Suprapubic skin (tissue), 4 donors: ENCODE data around the gene PLBD2. TPM values are rescaled to one million over a fixed set of nuclear protein-coding genes. Genes with fewer than 3 reads are reported as not detected.

ENCODE experiments used
- DNase-seq, 2 donors: peaks; one replicate each; pipeline ENCODE4 v3.0.0-alpha.2; 2019; ENCODE audit warnings: low spot score in 2 of 2
- H3K27ac ChIP-seq: fragments of 200-600 bp; sonication (generic); one replicate; pipeline ENCODE4 v1.5.1; 2019
- H3K27me3 ChIP-seq: fragments of 200-600 bp; sonication (generic); one replicate; pipeline ENCODE4 v1.5.1; 2019
- H3K36me3 ChIP-seq: fragments of 200-600 bp; sonication (generic); one replicate; pipeline ENCODE4 v1.5.1; 2019
- H3K4me1 ChIP-seq: fragments of 200-600 bp; sonication (generic); one replicate; pipeline ENCODE4 v1.5.1; 2019
- H3K4me3 ChIP-seq: fragments of 200-600 bp; sonication (generic); one replicate; pipeline ENCODE4 v1.5.1; 2019; ENCODE audit warnings: mild to moderate bottlenecking
- H3K9me3 ChIP-seq: fragments of 200-600 bp; sonication (generic); one replicate; pipeline ENCODE4 v1.5.1; 2019
- EP300 ChIP-seq: sonication (generic); formaldehyde crosslinking; IDR thresholded peaks from one replicate; pipeline ENCODE4 v1.6.1; 2017; ENCODE audit warnings: antibody characterized with exemption
- POLR2A ChIP-seq, 2 donors: fragments of 450-650 bp; IDR thresholded peaks; one replicate each; pipeline ENCODE4 v1.6.1; 2017; ENCODE audit warnings: antibody characterized with exemption in 2 of 2, mild to moderate bottlenecking in 2 of 2, moderate library complexity in 2 of 2
- POLR2AphosphoS5 ChIP-seq, 3 donors: sonication (generic); formaldehyde crosslinking; IDR thresholded peaks; one replicate each; pipeline ENCODE4 v1.6.1; 2017; ENCODE audit warnings: antibody characterized with exemption in 3 of 3
- WGBS: methylation state at CpG from one replicate; pipeline ENCODE4 v1.1.5; 2018; 5-methylcytosine and 5-hydroxymethylcytosine counted together
- total RNA-seq, 4 donors: library from RNA; depleted of rRNA; stranded (reverse); fragments of >200 nt; gene quantifications; one replicate each; pipeline ENCODE4 v1.1.0, GENCODE V29; 2016
- TF ChIP-seq, protein P1 (sequence below), 2 donors: fragments of 200-600 bp in 1 of 2; fragments of 450-650 bp in 1 of 2; sonication (generic) in 1 of 2; IDR thresholded peaks; one replicate each; pipeline ENCODE4 v1.5.1; 2016 to 2019; ENCODE audit warnings: antibody characterized with exemption in 2 of 2, mild to moderate bottlenecking in 1 of 2, moderate library complexity in 1 of 2

The PLBD2 gene
- total RNA-seq, 4 donors from 2014 or later, result 22.2 to 29.2 (median 27.3) TPM

DNA sequence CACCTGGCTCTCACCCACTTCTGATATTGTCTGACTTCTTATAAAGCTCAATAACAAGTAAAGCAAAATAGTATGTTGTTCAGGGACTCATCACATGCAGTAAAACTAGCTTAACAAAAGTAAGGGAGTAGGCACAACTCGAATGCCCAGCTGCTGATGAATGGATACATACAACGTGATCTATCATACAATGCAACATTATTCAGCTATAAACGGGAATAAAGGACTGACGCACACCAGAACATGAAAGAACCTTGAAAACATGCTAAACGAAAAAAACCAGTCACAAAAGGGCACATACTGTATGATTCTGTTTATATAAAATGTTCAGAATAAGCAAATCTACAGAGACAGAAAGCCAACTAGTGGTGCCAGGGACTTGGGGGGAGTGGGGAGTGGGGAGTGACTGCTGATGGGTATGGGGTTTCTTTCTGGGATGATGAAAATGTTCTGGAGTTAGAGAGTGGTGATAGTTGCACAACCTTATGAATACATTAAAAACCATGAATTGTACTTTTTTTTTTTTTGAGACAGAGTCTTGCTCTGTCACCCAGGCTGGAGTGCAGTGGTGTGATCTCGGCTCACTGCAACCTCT lies 11.1 kb downstream of the PLBD2 start:
- Histone ChIP-seq H3K36me3 (peaks cover 35% of the 10 kb centered on the region), H3K27me3 (no peaks in the 10 kb centered on the region), H3K9me3 (no peaks in the 10 kb centered on the region), H3K27ac (no peak overlapping the region), H3K4me1 (no peaks in the 10 kb centered on the region), H3K4me3 (no peak overlapping the region)
- WGBS, result 81% methylated on average over 6 of the region's 6 CpGs
- no peak for TF ChIP-seq POLR2AphosphoS5 (IDR thresholded peaks at IDR 0.05)
- TF ChIP-seq POLR2A (IDR thresholded peaks at IDR 0.05), result no peak
- TF ChIP-seq, protein P1, sequence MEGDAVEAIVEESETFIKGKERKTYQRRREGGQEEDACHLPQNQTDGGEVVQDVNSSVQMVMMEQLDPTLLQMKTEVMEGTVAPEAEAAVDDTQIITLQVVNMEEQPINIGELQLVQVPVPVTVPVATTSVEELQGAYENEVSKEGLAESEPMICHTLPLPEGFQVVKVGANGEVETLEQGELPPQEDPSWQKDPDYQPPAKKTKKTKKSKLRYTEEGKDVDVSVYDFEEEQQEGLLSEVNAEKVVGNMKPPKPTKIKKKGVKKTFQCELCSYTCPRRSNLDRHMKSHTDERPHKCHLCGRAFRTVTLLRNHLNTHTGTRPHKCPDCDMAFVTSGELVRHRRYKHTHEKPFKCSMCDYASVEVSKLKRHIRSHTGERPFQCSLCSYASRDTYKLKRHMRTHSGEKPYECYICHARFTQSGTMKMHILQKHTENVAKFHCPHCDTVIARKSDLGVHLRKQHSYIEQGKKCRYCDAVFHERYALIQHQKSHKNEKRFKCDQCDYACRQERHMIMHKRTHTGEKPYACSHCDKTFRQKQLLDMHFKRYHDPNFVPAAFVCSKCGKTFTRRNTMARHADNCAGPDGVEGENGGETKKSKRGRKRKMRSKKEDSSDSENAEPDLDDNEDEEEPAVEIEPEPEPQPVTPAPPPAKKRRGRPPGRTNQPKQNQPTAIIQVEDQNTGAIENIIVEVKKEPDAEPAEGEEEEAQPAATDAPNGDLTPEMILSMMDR (IDR thresholded peaks at IDR 0.05), result no peak
- no peak for TF ChIP-seq EP300
- DNase-seq, result no peak

DNA sequence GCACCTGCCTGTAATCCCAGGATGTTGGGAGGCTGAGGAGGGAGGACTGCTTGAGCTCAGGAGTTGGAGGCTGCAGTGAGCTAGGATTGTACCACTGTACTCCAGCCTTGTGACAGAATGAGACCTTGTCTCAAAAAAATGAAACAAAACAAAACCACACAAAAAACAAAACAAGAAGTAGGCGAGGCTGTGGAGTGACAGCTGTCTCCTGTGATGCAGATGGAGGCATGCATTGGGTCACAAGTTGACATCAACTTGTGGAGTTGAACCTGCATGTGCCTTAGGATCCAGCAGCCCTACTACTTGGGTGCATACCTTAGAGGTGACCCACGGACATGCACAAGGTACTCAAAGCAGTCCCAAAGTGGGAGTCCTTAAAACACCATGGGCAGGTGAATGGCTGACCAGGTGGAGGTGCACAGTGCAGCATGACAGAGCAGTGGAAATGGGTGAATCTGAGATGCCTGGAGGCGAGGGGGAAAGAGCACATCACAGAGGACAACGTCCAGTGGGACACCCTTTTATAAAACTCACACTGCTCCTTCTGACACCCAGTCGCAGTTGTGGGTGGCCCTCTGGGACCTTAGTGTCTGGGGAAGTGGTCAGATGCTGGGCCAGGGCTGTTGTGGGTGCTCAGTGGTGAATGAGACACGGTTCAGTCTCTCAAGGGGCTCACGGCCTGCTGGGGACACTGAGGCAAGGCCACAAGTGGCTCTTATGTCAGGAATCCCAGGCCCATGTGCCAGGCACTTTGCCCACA lies 12.7 kb downstream of the PLBD2 start:
- TF ChIP-seq, protein P1 (IDR thresholded peaks at IDR 0.05), result no peak
- TF ChIP-seq POLR2AphosphoS5 (IDR thresholded peaks at IDR 0.05) (no peak), POLR2A (IDR thresholded peaks at IDR 0.05) (no peak), EP300 (no peak)
- Histone ChIP-seq H3K4me3 (no peak overlapping the region), H3K9me3 (no peaks in the 10 kb centered on the region), H3K27me3 (no peaks in the 10 kb centered on the region), H3K36me3 (peaks cover 49% of the 10 kb centered on the region), H3K27ac (no peak overlapping the region), H3K4me1 (no peaks in the 10 kb centered on the region)
- DNase-seq, result no peak
- WGBS, result 88% methylated on average over 7 of the region's 7 CpGs

DNA sequence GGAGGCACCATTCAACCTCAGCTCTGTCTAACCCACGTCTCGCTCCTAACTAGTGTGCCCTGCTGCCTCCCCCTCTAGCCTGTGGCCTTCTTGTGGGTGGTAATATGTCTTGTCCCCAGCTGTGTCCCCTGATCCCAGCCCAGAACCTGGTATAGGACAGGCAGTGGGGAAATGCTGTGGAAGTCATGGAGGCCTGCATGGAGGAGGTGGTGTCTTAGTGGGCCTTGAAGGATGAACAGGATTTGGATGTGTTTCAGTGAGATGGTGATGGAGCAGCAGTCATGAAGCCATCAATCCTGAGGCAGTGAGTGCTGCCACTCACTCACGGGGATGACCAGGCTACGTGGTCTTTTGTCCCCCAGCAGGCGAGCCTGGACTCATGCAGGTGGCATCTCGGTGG lies 13.4 kb downstream of the PLBD2 start:
- WGBS, result 97% methylated on average over 4 of the region's 6 CpGs
- no peaks in the 10 kb centered on the region for H3K27me3 ChIP-seq
- no peaks in the 10 kb centered on the region for H3K9me3 ChIP-seq
- no peak overlapping the region for H3K27ac ChIP-seq
- peaks cover 56% of the 10 kb centered on the region for H3K36me3 ChIP-seq
- no peak overlapping the region for H3K4me3 ChIP-seq
- no peaks in the 10 kb centered on the region for H3K4me1 ChIP-seq
- DNase-seq, result no peak
- TF ChIP-seq POLR2A (IDR thresholded peaks at IDR 0.05), result no peak
- TF ChIP-seq POLR2AphosphoS5 (IDR thresholded peaks at IDR 0.05), result no peak
- TF ChIP-seq EP300, result no peak
- TF ChIP-seq, protein P1 (IDR thresholded peaks at IDR 0.05), result no peak

DNA sequence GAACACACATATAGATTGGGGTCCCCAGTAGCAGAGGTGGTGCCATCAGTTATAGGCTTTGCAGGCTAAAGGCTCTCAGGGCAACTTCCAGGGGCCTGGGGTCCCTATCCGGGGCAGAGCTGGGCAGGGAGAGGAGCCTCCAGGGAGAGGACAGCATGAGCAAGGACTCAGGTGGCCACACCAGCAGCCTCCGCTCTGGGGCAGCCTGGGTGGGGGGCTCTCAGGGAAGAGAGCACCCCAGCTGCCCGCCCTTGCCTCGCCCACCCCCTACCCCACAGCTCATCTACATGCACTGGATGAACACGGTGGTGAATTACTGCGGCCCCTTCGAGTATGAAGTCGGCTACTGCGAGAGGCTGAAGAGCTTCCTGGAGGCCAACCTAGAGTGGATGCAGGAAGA lies 14.0 kb downstream of the PLBD2 start:
- Histone ChIP-seq H3K27ac (no peak overlapping the region), H3K27me3 (no peaks in the 10 kb centered on the region), H3K9me3 (no peaks in the 10 kb centered on the region), H3K4me3 (no peak overlapping the region), H3K4me1 (no peaks in the 10 kb centered on the region), H3K36me3 (peaks cover 59% of the 10 kb centered on the region)
- TF ChIP-seq EP300 (no peak), POLR2AphosphoS5 (IDR thresholded peaks at IDR 0.05) (no peak)
- WGBS, result 89% methylated on average over 5 of the region's 9 CpGs
- no peak for DNase-seq

DNA sequence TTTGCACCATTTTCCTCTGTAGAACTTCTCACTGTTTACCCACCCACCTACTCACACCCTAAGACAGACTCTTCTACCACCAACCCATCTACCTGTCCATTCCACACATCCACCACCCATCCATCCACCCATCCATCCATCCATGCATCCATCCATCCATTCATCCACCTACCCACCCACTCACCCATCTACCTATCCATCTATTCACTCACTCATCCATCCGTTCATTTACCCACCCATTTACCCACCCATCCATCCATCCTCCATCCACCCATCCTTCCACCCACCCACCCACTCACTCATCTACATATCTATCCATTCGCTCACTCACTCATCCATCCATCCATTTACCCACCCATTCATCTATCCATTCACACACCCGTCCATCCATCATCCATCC lies 15.1 kb downstream of the PLBD2 start:
- Histone ChIP-seq H3K27ac (no peak overlapping the region), H3K36me3 (peaks cover 57% of the 10 kb centered on the region), H3K9me3 (no peaks in the 10 kb centered on the region), H3K27me3 (no peaks in the 10 kb centered on the region), H3K4me1 (no peaks in the 10 kb centered on the region), H3K4me3 (no peak overlapping the region)
- 98% methylated on average over 3 of the region's 3 CpGs for WGBS
- no peak for DNase-seq
- TF ChIP-seq POLR2AphosphoS5 (IDR thresholded peaks at IDR 0.05) (no peak), EP300 (no peak), POLR2A (IDR thresholded peaks at IDR 0.05) (no peak)
- TF ChIP-seq, protein P1 (IDR thresholded peaks at IDR 0.05), result no peak
